ENCODE results near the gene WBP1. TPM values are rescaled to one million over a fixed set of nuclear protein-coding genes. Genes with fewer than 3 reads are reported as not detected.
"Not testable (repeated sequence)": the region's sequence is repeated elsewhere in the genome, so short reads cannot be mapped to it uniquely, and the experiment has no call there.

WBP1 gene
- total RNA-seq, 1 donor from 2014 or later = 42.4 TPM

DNA sequence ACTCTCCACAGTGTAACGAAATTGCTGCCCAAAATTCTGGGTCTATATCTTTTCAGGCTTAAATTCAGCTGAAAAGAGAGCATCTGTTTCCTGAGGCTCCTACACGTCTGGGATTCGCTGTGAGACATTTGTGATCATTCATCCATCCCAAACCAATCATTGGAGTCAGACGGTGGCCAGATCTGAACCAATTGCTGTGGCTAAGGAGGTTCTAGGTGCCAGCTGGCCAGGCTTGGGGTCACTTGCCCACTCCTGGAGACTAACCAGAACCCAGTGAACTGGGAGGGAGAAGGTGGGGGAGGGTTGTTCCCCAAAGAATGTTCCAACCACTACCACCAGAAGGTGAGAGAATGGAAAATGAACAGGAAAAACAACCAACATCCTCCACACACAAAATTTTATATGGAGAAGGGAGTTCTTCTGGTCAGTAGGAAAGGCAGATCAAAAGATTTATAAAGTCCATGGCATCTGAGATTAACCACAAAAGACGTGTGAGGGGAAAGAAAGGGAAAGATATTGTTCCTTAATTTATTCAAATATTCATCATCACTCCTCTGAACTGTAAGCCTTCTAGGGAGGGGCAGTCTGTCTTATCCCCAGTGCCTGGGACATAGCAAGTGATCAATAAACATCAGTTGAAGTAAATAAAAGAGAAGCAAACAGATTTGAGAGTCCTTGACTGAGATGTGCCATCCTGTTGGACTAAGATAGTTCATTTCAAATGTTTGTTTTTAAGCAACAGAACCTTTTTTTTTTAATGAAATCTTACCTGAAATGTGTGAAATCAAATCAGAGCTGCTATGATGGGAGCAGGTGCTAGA is 13.5 kb upstream of the WBP1 start:
- no peak for ATAC-seq (ENCODE audit: poor library complexity)
- intact Hi-C loops (cut with DNase I) = no loop called here

DNA sequence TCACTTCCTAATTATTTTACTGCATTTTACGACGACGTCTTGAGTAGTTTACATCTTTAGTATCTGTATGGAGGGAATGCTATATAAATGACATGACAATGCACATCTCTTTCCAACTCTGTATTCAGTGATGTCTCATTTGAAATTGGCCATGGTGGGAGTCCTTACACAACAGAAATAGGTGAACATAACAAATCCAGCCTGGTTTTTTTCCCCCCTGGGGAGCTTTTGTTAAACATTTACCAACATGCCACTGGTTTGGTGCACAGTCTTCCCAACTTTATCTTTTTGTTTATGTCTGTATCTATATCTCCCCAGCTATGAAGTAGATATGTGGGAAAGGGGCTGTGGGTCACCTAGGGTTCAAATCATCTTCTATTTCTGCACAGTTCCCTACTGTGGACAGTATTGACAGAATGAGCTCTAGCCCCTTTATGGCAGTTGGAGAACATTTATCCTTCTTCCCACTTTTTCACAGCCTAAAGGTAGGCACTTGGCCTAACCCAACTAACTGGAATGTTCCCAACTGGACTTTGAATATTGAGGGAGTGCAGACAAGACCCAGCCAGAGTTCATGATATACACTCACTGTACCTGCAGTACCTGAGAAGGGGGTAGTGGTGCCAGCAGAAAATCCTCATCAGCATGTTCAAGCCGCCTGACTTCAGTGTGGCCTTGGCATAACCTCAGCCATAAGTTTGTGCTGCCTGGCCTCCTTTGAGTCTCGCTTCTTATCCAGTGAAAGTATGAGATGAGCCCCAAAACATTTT is 10.8 kb upstream of the WBP1 start:
- DNase-seq (no peak), ATAC-seq (ENCODE audit: poor library complexity) (no peak)
- intact Hi-C loops (cut with DNase I) = no loop called here

More for the DNA sequence above, 13.5 kb upstream of the WBP1 start:
- no peak for DNase-seq

DNA sequence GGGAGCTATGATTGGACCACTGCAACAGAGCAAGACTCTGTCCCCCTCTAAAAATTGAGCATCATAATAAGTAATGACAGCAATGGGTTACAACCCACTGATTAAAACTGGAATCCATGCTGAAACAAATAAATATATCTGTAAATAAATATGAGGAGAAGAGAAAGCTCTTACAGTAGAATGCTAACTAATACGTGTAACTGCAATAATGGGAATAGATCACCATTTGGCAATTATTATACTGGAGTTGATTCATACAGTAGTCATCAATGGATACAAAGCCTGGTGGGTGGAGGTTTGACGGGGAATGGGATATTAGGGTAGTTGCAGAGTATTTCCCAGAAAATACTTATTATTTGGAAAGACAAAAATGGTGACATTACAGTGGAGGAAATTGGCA is 9.5 kb upstream of the WBP1 start:
- ATAC-seq (ENCODE audit: poor library complexity) (no peak), DNase-seq (no peak)
- intact Hi-C loops (cut with DNase I) = no loop called here

DNA sequence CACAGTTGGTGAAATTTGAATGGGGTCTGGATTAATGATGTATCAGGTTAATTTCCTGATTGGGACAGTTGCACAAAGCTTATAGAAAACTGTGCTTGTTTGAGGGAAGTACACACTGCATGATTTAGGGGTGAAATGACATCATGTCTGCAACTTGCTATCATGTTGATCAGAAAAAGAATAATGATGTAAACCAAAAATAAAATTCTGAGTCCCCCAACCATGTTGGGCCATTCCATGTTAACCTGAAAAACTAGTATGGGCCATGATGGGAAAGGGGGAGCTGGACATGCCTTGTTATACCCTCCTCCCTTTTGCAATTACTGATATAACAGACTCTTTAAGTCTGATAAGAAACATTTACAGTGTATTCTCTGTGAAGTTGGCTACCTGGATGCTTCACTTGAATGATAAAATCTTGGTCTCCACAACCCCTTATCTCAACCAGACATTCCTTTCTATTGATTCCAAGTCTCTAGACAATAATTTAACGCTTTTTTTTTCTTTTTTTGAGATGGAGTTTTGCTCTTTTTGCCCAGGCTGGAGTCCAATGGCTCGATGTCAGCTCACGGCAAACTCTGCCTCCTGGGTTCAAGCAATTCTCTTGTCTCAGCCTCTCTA is 7.6 kb upstream of the WBP1 start:
- no peak for DNase-seq

DNA sequence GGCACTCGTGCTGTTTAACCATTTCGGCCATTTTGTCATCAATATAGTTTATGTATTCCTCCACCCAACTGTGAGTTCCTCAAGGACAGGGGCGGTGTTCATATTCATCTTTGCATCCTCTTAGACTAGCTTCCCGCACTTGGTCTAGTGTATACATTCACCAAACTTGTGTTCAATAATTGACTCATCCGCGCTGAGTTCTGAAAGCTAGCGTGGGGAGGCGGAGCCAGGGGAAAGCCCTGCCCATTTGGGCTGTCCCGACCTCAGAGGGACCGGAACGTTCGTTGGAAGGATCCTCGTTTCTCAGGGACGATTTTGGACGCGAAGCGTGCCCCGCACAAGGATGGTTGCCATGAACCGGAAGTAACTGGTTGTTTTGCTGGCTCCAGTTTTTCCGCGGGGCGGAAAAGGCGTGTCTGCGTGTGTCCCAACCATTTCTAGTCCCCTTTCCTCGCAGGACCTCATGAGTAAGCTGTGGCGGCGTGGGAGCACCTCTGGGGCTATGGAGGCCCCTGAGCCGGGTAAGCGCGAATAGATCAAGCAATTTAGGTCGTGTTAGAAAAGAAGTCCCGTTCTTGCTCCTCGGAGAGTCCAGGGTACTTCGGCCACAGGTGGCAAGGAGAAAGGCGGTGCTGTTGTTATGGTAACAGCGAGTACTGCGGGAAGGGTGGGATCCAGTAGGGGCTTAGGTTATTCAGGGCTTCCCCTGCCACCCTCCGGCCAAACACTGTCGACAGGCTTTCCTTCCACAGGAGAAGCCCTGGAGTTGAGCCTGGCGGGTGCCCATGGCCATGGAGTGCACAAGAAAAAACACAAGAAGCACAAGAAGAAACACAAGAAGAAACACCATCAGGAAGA is 3.4 kb upstream of the WBP1 start, which contains the start of gene INO80B:
TSS of gene INO80B (plus strand) at position 434 of the 858 bp plus-strand sequence. CDS start at position 464, 30 bp downstream.
- ATAC-seq (ENCODE audit: poor library complexity) (peak; percentile 74), DNase-seq (peak; percentile 95)

More for the DNA sequence above, 7.6 kb upstream of the WBP1 start:
- no peak for ATAC-seq (ENCODE audit: poor library complexity)
- intact Hi-C loops (cut with DNase I) = no loop called here

DNA sequence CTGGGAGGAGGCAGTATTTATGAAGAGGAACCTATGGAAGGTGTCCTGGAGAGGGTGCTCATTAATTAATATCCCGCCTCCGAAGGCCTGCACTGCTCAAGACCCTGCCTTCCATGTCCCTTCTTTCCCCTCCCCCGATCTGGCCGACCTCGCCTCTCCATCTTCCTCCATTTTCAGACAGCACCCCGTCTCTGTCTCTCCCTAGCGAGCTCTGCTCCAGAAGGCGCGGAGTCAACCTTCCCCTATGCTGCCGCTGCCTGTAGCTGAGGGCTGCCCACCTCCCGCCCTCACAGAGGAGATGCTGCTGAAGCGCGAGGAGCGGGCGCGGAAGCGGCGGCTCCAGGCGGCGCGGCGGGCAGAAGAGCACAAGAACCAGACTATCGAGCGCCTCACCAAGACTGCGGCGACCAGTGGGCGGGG is 1.1 kb upstream of the WBP1 start:
- intact Hi-C loops (cut with DNase I) = no loop called here
- no peak for DNase-seq
- ATAC-seq (ENCODE audit: poor library complexity) = no peak

More for the DNA sequence above, 3.4 kb upstream of the WBP1 start, which contains the start of gene INO80B:
- intact Hi-C loops (cut with DNase I) = no loop called here

DNA sequence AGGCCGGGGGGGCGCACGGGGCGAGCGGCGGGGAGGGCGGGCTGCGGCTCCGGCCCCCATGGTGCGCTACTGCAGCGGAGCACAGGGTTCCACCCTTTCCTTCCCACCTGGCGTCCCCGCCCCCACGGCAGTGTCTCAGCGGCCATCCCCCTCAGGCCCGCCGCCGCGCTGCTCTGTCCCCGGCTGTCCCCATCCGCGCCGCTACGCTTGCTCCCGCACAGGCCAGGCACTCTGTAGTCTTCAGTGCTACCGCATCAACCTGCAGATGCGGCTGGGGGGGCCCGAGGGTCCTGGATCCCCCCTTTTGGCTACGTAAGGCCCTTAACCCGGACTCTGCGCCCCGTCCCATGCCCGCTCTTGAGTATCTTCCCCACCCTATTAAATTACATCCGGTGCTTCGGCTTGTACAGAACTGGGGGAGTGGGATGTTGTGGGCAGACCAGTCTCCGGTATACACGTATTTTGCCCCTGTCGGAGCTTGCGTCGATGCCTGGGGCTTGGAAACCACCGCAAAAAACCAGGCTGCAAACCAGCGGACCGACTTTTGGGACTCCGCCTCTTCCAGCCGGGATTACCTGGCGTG is 598 bp upstream of the WBP1 start:
- intact Hi-C loops (cut with DNase I) = no loop called here
- DNase-seq (peak; percentile 80), ATAC-seq (ENCODE audit: poor library complexity) (peak; percentile 38)

DNA sequence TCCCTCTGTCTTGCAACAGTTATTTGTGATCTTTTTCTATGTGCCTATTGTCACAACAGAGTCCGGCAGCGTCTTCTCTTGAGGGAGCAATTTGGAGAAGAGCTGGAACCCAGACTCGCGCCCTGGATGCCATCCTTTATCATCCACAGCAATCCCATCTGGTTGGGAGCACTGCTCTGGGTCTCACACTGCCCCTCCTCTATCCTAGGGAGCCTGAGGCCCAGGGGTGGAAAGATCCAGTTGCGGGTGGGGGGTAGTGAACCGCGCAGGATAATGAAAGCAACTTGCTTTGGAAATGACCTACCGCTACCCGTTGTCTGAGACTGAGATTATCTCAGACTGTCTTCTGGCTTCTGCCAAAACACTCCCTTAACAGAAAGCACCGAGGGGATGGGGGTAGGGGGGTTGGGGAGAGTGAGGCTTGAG is 713 bp downstream of the WBP1 start:
- intact Hi-C loops (cut with DNase I) = no loop called here
- no peak for ATAC-seq (ENCODE audit: poor library complexity)
- DNase-seq = no peak

DNA sequence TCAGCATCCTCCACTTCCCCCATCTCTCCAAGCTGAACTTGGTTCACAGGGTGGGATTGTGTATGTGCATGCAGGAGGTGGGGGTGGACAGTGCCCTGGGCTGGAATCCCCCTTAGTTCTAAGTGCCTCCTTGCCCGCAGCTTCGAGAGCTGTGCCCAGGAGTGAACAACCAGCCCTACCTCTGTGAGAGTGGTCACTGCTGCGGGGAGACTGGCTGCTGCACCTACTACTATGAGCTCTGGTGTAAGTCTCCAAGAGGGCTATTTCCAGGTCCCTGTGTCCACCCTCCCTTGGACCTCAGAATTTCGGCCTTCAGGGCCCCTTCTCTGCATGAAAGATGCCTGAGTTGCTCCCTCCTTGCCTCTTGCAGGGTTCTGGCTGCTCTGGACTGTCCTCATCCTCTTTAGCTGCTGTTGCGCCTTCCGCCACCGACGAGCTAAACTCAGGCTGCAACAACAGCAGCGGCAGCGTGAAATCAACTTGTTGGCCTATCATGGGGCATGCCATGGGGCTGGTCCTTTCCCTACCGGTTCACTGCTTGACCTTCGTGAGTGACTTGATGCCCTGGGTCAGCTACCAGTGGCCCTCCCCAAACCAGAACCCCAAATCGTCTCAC is 1.4 kb downstream of the WBP1 start:
- intact Hi-C loops (cut with DNase I) = not testable (repeated sequence)

DNA sequence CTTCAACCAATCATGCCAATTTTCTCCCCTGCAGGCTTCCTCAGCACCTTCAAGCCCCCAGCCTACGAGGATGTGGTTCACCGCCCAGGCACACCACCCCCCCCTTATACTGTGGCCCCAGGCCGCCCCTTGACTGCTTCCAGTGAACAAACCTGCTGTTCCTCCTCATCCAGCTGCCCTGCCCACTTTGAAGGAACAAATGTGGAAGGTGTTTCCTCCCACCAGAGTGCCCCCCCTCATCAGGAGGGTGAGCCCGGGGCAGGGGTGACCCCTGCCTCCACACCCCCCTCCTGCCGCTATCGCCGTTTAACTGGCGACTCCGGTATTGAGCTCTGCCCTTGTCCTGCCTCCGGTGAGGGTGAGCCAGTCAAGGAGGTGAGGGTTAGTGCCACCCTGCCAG is 1.9 kb downstream of the WBP1 start:
- ATAC-seq (ENCODE audit: poor library complexity); intact Hi-C loops (cut with DNase I): not testable (repeated sequence)

More for the DNA sequence above, 1.4 kb downstream of the WBP1 start:
- not testable (repeated sequence) for DNase-seq; ATAC-seq (ENCODE audit: poor library complexity)

DNA sequence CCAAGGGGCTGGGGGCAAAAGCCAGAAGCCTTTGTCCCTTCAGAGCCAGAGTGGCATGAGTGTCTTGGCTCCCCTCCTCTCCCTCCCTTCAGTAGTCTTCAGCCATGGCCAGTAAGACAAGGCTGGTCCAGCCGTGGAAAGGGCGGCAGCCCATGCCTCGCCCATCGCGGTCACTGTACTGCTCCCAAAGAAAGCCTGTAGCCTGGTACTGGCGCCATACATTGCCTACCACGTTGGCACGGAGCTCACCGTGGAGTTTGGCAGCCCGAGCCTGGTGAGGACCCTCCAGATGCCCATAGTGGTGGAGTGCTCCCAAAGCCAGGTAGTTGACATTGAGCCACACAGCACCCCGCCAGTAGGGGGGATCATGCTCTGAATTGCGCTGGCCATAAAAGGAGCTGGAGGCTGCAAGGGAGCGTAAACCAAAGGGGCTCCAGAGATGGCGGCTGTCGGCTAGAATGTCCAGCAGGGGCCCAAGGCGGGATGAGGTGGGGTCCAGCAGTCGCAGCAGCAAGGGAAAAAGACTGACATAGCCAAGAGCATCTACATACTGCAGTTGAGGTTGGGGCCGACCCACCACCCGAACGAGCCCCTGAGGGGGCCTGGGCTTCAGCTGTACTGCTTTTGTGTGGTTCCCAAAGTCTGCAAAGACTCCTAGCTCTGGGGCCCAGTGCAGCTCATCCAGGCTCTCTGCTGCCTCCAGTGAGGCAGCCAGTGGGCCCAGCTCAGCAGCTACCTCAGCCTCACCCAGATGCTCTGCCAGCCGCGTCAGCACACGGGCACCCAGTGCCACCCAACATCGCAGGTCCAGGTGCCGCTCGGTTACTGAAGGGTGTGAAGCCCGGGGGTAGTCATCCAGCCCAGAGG is 3.2 kb downstream of the WBP1 start:
- DNase-seq (no peak), ATAC-seq (ENCODE audit: poor library complexity) (no peak)
- intact Hi-C loops (cut with DNase I) = no loop called here

More for the DNA sequence above, 1.9 kb downstream of the WBP1 start:
- DNase-seq = not testable (repeated sequence)

DNA sequence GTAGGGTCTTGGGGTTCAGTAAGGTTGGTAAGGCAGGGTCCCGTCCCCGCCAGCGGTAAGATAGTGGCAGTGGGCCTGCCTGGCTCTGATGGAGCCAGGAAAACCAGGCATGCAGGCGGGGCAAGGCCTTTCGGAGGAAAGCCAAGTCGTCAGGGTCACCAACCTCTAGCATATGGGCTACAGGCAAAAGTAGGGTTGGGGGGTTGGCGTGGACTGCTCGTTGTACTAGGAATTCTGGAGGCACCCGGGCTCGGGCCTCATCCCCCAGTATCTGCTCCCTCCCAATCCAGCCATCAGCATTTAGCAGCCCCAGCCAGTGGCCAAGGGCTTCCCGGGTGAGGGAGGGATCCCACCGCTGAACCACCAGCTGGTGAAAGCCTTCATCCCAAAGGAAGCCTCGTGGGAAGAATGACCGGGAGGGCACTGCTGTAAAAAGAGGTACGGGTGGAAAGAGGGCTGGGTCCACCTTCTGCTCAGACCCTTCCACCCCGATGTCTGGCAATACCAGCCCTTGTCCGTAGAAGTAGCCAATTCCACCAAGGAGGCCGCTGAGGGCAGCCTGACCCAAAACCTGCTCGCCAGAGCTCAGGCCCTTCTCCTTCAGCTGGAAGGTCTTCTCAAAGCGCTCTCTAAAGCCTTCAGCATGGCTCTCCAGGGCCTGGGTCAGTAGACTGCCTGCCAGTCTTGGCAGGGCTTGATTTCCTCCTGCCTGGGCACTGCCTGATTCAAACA is 4.0 kb downstream of the WBP1 start:
- intact Hi-C loops (cut with DNase I) = no loop called here
- ATAC-seq (ENCODE audit: poor library complexity) = no peak

DNA sequence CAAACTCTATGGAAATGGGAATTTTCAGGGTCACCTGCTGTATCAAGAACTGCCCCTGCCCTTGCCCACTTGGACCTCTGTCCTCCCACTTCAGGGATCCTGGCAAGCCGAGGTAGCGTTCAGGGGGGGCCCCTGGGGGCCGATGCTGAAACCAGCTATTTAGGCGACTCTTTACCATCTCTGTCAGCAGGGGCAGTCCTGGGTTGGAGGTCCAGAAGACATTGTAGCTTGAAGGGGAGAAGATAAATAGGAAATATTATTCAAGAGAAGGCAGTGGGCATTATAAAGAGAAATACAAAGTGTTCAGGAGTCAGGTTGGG is 4.5 kb downstream of the WBP1 start:
- no peak for DNase-seq
- intact Hi-C loops (cut with DNase I) = no loop called here
- ATAC-seq (ENCODE audit: poor library complexity) = no peak

More for the DNA sequence above, 4.0 kb downstream of the WBP1 start:
- DNase-seq = no peak

DNA sequence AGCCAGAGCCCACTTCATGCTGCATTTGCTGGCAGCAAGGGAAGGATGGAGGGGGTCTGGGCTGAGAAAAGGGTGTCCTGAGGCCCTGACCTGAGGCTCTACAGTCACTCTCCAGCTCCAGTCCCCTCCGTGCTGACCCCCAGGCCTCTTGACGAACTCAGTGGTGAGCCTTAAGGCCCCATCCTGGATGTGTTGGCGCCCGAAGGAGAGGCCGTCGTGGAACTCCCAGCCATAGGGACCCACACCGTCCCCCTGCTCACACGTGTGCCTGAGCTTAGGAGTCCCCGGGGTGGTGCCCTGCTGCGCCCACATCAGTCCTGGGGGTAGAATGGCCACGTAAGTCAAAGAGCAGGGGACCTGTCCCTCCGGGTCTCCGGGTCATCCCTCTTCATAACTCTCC is 6.2 kb downstream of the WBP1 start:
- peak; percentile 1 for ATAC-seq (ENCODE audit: poor library complexity)
- intact Hi-C loops (cut with DNase I) = no loop called here

DNA sequence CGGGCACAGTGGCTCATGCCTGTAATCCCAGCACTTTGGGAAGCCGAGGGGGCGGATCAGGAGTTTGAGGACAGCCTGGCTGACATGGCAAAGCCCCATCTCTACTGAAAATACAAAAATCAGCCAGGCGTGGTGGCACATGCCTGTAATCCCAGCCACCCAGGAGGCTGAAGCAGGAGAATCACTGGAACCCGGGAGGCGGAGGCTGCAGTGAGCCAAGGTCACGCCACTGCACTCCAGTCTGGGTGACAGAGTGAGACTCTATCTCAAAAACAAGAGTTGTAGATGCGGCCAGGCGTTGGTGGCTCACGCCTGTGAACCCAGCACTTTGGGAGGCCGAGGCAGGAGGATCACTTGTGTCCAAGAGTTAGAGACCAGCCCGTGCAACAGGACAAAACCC is 12.5 kb downstream of the WBP1 start:
- ATAC-seq (ENCODE audit: poor library complexity); intact Hi-C loops (cut with DNase I); DNase-seq: not testable (repeated sequence)

More for the DNA sequence above, 6.2 kb downstream of the WBP1 start:
- DNase-seq = no peak
